Psoas muscle (tissue), 8 donors: ENCODE measurements around the gene TAF6L. TPM values are rescaled to one million over a fixed set of nuclear protein-coding genes. Genes with fewer than 3 reads are reported as not detected.

Experiments
- ATAC-seq, 4 donors: fragments of 200-7000 bp; cut with Tn5 transposase; one replicate each; pipeline ENCODE4 v1.9.1; 2020; ENCODE audit warnings: moderate library complexity in 3 of 4, mild to moderate bottlenecking in 2 of 4
- DNase-seq, 2 donors: peaks; one replicate each; pipeline ENCODE4 v3.0.0-alpha.2; 2020
- H3K27ac ChIP-seq: fragments of 200-600 bp; one replicate; pipeline ENCODE4 v1.8.0; 2022
- H3K27me3 ChIP-seq, 3 donors: fragments of 200-600 bp in 1 of 3; one replicate each; pipeline versions ENCODE4 v1.6.1 to v1.8.0; 2013 to 2022; ENCODE audit warnings: low read length in 2 of 3, mild to moderate bottlenecking in 2 of 3, moderate library complexity in 1 of 3; ENCODE audit not compliant: insufficient read depth in 3 of 3
- H3K36me3 ChIP-seq, 2 donors: fragments of 200-600 bp in 1 of 2; one replicate each; pipeline versions ENCODE4 v1.6.1 to v1.8.0; 2013 to 2022; ENCODE audit warnings: low read depth in 1 of 2, mild to moderate bottlenecking in 1 of 2, moderate library complexity in 1 of 2; ENCODE audit not compliant: insufficient read depth in 1 of 2
- H3K4me1 ChIP-seq: fragments of 200-600 bp; one replicate; pipeline ENCODE4 v1.8.0; 2022
- H3K4me3 ChIP-seq: fragments of 200-600 bp; one replicate; pipeline ENCODE4 v1.8.0; 2022; ENCODE audit warnings: mild to moderate bottlenecking
- H3K9me3 ChIP-seq: fragments of 200-600 bp; one replicate; pipeline ENCODE4 v1.8.0; 2022
- WGBS, 3 donors: extraction: QIAGEN DNeasy Blood & Tissue Kit; methylation state at CpG; one replicate each; pipeline versions ENCODE4 v1.1.6 to v1.1.7; 2013; 5-methylcytosine and 5-hydroxymethylcytosine counted together
- intact Hi-C, 2 donors: fragments of 100-400 bp; cut with DNase I; formaldehyde crosslinking; loops; one replicate each; pipeline versions ENCODE4 v1.11.0 to v1.14.2; 2022
- polyA plus RNA-seq, 3 donors: library from polyadenylated mRNA; stranded (reverse); fragments of 200-250 nt; gene quantifications; one replicate each; pipeline ENCODE4 v1.2.3, GENCODE V29; 2013
- total RNA-seq, 4 donors: library from RNA; stranded (reverse); fragmentation: NEBNext Ultra II Directional in 2 of 4; extraction: Animal tissue kit (Norgen Biotek cat#: 25700) in 2 of 4; gene quantifications; one replicate each; pipeline versions ENCODE4 v1.2.1 to v1.2.4, GENCODE V29; 2021 to 2023
- TF ChIP-seq, protein P1 (sequence below): fragments of 200-600 bp; IDR thresholded peaks from one replicate; pipeline ENCODE4 v1.8.0; 2022; ENCODE audit warnings: antibody characterized with exemption
- donor health status: healthy with polysubstance abuse.
- donor health status: DM: no; HTN: no; CAD: no; lungs with moderate emphysema.
- donor health status: Bipolar disorder and iron deficiency.
- donor health status: healthy.
- donor health status: DM: yes; HTN: yes; CAD: no.
- donor health status: DM: no; HTN: no; CAD: no.
- donor health status: DM: no; HTN: no; CAD: no.
- donor health status: DM: yes; HTN: yes; CAD: no.

The TAF6L gene
- total and polyA plus RNA-seq, 7 donors, result 13.5 to 26.5 (median 18.8) TPM

DNA sequence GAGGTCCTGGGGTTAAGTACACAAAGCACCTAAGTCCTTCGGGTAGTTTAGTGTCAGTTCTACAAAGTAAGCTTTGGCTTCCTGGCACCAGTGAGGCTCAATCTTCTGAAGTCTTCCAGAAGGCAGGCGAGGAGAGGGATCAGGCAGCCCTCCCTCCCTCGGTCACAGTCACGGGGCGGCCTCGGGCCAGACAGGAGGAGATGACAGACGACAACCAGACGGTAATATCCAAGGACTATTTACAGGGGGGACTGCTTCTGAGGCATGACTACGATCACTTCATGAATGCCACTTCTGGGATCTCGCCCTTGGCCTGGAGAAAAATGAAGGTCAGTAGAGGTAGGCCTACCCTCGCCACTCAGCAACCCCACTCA lies 21.0 kb downstream of the TAF6L start:
- DNase-seq (no peak), ATAC-seq (peak in 2 of 4 donors; percentile 1 to 2)
- 21 to 28% (median 23%) methylated on average over 11 of the region's 11 CpGs for WGBS, 3 donors
- peak overlapping the region; percentile 95 for H3K4me3 ChIP-seq
- TF ChIP-seq, protein P1, sequence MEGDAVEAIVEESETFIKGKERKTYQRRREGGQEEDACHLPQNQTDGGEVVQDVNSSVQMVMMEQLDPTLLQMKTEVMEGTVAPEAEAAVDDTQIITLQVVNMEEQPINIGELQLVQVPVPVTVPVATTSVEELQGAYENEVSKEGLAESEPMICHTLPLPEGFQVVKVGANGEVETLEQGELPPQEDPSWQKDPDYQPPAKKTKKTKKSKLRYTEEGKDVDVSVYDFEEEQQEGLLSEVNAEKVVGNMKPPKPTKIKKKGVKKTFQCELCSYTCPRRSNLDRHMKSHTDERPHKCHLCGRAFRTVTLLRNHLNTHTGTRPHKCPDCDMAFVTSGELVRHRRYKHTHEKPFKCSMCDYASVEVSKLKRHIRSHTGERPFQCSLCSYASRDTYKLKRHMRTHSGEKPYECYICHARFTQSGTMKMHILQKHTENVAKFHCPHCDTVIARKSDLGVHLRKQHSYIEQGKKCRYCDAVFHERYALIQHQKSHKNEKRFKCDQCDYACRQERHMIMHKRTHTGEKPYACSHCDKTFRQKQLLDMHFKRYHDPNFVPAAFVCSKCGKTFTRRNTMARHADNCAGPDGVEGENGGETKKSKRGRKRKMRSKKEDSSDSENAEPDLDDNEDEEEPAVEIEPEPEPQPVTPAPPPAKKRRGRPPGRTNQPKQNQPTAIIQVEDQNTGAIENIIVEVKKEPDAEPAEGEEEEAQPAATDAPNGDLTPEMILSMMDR, result no peak
- H3K27me3 ChIP-seq, result no peaks in the 10 kb centered on the region
- peaks cover 26% of the 10 kb centered on the region for H3K4me1 ChIP-seq
- intact Hi-C loops, result no loop called here
- no peaks in the 10 kb centered on the region for H3K9me3 ChIP-seq
- H3K27ac ChIP-seq, result peak overlapping the region; percentile 76
- peaks cover 4 to 77% of the 10 kb centered on the region in 2 donors for H3K36me3 ChIP-seq

DNA sequence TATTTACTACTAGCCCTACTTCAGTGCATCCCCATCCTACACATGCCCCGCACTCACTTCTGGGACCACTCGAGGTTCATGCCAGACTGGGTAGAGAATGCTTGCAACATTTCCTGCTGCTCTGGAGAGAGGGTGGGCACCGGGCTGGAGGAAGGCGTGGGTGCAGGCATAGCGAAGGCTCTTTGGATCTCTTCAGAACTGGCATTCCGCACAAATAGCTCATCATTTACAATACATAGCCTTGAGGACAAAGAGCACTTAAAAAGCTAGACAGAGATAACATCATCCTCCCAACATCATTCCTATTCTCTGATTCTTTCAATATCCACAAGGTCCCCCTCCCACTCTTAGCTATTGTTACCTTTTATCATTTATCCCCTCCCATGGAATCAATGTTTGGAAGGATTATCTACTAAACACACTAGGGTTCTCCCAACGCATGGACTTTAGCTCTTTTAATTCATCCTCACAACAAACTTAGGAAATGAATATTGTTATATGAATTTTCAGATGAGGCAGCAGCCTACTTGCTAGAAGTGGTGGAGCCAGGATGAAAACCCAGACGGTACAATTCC lies 23.1 kb downstream of the TAF6L start:
- TF ChIP-seq, protein P1, result no peak
- Histone ChIP-seq H3K27ac (no peak overlapping the region), H3K4me3 (no peak overlapping the region), H3K36me3 (peaks cover 9 to 89% of the 10 kb centered on the region in 2 donors), H3K9me3 (no peaks in the 10 kb centered on the region), H3K4me1 (peaks cover 13% of the 10 kb centered on the region), H3K27me3 (no peaks in the 10 kb centered on the region)
- ATAC-seq, result no peak
- WGBS, 3 donors, result 86 to 93% (median 91%) methylated on average over 8 of the region's 8 CpGs
- DNase-seq, result no peak
- intact Hi-C loops, result loop anchor here in 1 of 2 donors (2.0 kb wide), 1 partner anchor 23 kb away; no protein-coding TSS in a partner anchor

DNA sequence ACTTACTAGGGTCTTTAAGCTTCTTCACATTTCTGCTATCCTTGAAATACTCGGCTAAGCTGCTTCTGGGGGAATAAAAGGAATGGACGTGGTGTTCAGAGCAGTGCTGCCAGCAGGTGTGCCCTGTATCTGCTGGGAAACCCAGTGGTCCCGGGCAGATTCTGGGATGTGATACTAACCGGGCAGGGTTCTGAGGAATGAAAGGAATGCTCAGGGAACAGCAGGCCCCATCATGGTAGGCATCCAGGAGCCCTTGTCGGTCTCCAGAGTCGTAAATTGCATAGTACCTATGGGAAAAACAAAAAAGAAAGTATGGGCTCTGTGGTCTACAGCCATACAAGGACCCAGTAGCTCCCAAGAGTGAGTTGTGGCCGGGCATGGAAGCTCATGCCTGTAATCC lies 25.1 kb downstream of the TAF6L start:
- Histone ChIP-seq H3K36me3 (peaks cover 18 to 93% of the 10 kb centered on the region in 2 donors), H3K4me3 (no peak overlapping the region), H3K9me3 (no peaks in the 10 kb centered on the region), H3K27me3 (no peaks in the 10 kb centered on the region), H3K4me1 (peaks cover under 1% of the 10 kb centered on the region), H3K27ac (no peak overlapping the region)
- DNase-seq (no peak), ATAC-seq (no peak)
- TF ChIP-seq, protein P1, result no peak
- 80 to 83% (median 82%) methylated on average over 7 of the region's 7 CpGs for WGBS, 3 donors
- intact Hi-C loops, result loop anchor here in 1 of 2 donors (5.0 kb wide), 1 partner anchor 36 kb away; the partner anchor contains the start of genes STX5 and TEX54

DNA sequence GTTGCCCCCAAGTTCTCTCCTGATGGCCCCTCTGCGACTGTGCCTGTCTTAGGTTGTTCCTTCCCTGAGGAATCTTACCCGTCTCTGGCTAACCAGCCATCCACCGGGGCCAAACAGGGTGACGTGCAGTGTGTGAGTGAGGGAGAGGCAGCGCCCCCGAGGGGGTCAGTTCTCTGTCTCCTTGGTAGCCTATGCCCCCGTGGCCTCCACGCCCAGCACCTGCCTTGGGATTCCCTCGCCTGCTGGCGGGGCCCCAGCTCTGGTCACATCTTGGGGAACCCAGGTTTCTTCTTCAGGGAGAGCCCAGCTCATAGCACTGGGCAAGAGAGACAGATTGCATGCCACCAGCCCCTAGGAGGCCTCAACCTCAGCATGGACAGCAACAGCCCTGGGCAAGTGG lies 28.3 kb downstream of the TAF6L start:
- intact Hi-C loops, result loop anchor here in 1 of 2 donors (5.0 kb wide), 1 partner anchor 33 kb away; the partner anchor contains the start of genes STX5 and TEX54
- H3K27me3 ChIP-seq, result no peaks in the 10 kb centered on the region
- TF ChIP-seq, protein P1, result no peak
- peaks cover 11% of the 10 kb centered on the region for H3K4me1 ChIP-seq
- H3K4me3 ChIP-seq, result no peak overlapping the region
- DNase-seq (no peak), ATAC-seq (no peak)
- H3K9me3 ChIP-seq, result no peaks in the 10 kb centered on the region
- no peak overlapping the region for H3K27ac ChIP-seq
- WGBS, 3 donors, result 87 to 90% (median 88%) methylated on average over 10 of the region's 10 CpGs
- H3K36me3 ChIP-seq, result peaks cover 21 to 93% of the 10 kb centered on the region in 2 donors
